DOHH2 (cell line): ENCODE results near the gene RGS3.

Experiments
- H3F3A ChIP-seq: fragments of 200-600 bp; sonication (generic), shearing (Covaris generic); 2 replicates; pipeline ENCODE4 v1.6.0; 2016; ENCODE audit warnings: antibody characterized with exemption, mild to moderate bottlenecking; ENCODE audit not compliant: control insufficient read depth, insufficient read depth
- H3K27ac ChIP-seq: fragments of 200-600 bp; sonication (generic); 2 replicates; pipeline ENCODE4 v1.5.1; 2014; ENCODE audit warnings: low read depth, mild to moderate bottlenecking, low read length, moderate library complexity
- H3K27me3 ChIP-seq: fragments of 200-600 bp; sonication (generic); 2 replicates; pipeline ENCODE4 v1.6.1; 2014; ENCODE audit warnings: mild to moderate bottlenecking, low read length, mixed read lengths; ENCODE audit not compliant: control insufficient read depth
- H3K36me3 ChIP-seq: fragments of 200-600 bp; sonication (generic); 2 replicates; pipeline ENCODE4 v1.6.1; 2014; ENCODE audit warnings: mild to moderate bottlenecking, low read length, moderate library complexity, mixed read lengths; ENCODE audit not compliant: control insufficient read depth
- H3K4me1 ChIP-seq: fragments of 200-600 bp; sonication (generic); 2 replicates; pipeline ENCODE4 v1.6.1; 2014; ENCODE audit warnings: mild to moderate bottlenecking, low read length, mixed read lengths; ENCODE audit not compliant: control insufficient read depth
- H3K4me2 ChIP-seq: fragments of 200-600 bp; sonication (generic); 2 replicates; pipeline ENCODE4 v1.6.0; 2014; ENCODE audit warnings: mild to moderate bottlenecking, low read length, moderate library complexity
- H3K4me3 ChIP-seq: fragments of 200-600 bp; sonication (generic); 2 replicates; pipeline ENCODE4 v1.5.1; 2014; ENCODE audit warnings: mild to moderate bottlenecking, low read length, mixed read lengths
- H3K79me2 ChIP-seq: fragments of 200-600 bp; sonication (generic); 2 replicates; pipeline ENCODE4 v1.6.1; 2014; ENCODE audit warnings: mild to moderate bottlenecking, low read length, mixed read lengths; ENCODE audit not compliant: control insufficient read depth
- H3K9me2 ChIP-seq: fragments of 200-600 bp; sonication (generic); replicated peaks from 2 replicates; pipeline ENCODE4 v1.6.1; 2014; ENCODE audit warnings: mild to moderate bottlenecking, low read length, mixed read lengths; ENCODE audit not compliant: control insufficient read depth
- H3K9me3 ChIP-seq: fragments of 200-600 bp; sonication (generic); 2 replicates; pipeline ENCODE4 v1.6.1; 2014; ENCODE audit warnings: antibody characterized with exemption, low read length, mixed read lengths; ENCODE audit not compliant: control insufficient read depth, insufficient read depth
- H4K20me1 ChIP-seq: fragments of 200-600 bp; sonication (generic); 2 replicates; pipeline ENCODE4 v1.6.0; 2014; ENCODE audit warnings: low read depth, mild to moderate bottlenecking, antibody characterized with exemption, low read length, moderate library complexity; ENCODE audit not compliant: control insufficient read depth, insufficient read depth
- EZH2phosphoT487 ChIP-seq: fragments of 200-600 bp; sonication (generic); IDR thresholded peaks from 2 replicates; pipeline ENCODE4 v1.6.1; 2017; ENCODE audit warnings: borderline replicate concordance, mild to moderate bottlenecking, antibody characterized with exemption, low read length, moderate library complexity, mixed read lengths
- TF ChIP-seq, protein P1 (sequence below): fragments of 200-600 bp; sonication (generic); IDR thresholded peaks from one replicate; pipeline ENCODE4 v1.5.1; 2014; ENCODE audit warnings: antibody characterized with exemption, mild to moderate bottlenecking, low read depth, low read length; ENCODE audit not compliant: poor library complexity, severe bottlenecking

Gene RGS3

DNA sequence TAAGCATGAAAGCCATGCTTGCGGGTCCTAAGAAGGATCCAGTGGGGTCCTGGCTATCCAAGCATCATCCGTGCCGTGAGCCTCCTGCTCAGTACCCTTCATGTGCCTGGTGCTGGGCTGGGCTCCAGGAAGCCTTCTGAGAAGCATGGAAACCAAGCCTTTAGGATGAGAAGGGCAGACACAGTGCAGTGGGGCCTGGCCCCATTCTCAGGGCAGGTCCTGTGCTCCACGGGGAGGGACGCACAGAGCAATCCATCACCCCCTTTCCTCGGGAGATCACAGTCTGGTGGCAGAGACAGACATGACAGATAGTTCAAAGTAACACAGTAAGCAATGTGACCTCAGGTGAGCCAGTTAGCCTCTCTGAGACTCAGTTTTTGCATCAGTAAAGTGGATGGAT, 76.9 kb downstream of the RGS3 start:
- Histone ChIP-seq H4K20me1 (no peaks in the 10 kb centered on the region), H3K79me2 (no peaks in the 10 kb centered on the region), H3K27ac (no peak overlapping the region), H3K4me2 (peak overlapping the region; percentile 29), H3K36me3 (no peaks in the 10 kb centered on the region), H3K9me3 (no peaks in the 10 kb centered on the region), H3K4me3 (0 out of 2 replicates have a peak overlapping the region, but pooled peaks have one; percentile 27), H3K9me2 (no peaks in the 10 kb centered on the region), H3K4me1 (peaks cover 8% of the 10 kb centered on the region), H3K27me3 (no peaks in the 10 kb centered on the region), H3F3A (no peaks in the 10 kb centered on the region)
- TF ChIP-seq, protein P1, sequence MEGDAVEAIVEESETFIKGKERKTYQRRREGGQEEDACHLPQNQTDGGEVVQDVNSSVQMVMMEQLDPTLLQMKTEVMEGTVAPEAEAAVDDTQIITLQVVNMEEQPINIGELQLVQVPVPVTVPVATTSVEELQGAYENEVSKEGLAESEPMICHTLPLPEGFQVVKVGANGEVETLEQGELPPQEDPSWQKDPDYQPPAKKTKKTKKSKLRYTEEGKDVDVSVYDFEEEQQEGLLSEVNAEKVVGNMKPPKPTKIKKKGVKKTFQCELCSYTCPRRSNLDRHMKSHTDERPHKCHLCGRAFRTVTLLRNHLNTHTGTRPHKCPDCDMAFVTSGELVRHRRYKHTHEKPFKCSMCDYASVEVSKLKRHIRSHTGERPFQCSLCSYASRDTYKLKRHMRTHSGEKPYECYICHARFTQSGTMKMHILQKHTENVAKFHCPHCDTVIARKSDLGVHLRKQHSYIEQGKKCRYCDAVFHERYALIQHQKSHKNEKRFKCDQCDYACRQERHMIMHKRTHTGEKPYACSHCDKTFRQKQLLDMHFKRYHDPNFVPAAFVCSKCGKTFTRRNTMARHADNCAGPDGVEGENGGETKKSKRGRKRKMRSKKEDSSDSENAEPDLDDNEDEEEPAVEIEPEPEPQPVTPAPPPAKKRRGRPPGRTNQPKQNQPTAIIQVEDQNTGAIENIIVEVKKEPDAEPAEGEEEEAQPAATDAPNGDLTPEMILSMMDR = no peak
- TF ChIP-seq EZH2phosphoT487 = no peak

- H3K4me3 ChIP-seq = peak overlapping the region; percentile 27; the same call in 1 of the 2 replicates
- H3F3A ChIP-seq = no peaks in the 10 kb centered on the region
- no peaks in the 10 kb centered on the region for H3K9me3 ChIP-seq
- no peaks in the 10 kb centered on the region for H3K79me2 ChIP-seq
- H3K4me1 ChIP-seq = peaks cover 8% of the 10 kb centered on the region
- H3K27ac ChIP-seq = no peak overlapping the region
- no peak for TF ChIP-seq EZH2phosphoT487
- TF ChIP-seq, protein P1 = no peak
- peak overlapping the region; percentile 29 for H3K4me2 ChIP-seq
- no peaks in the 10 kb centered on the region for H3K36me3 ChIP-seq
- no peaks in the 10 kb centered on the region for H4K20me1 ChIP-seq
- H3K9me2 ChIP-seq = no peaks in the 10 kb centered on the region
- no peaks in the 10 kb centered on the region for H3K27me3 ChIP-seq
Observed at GRCh38 chr9:113541019-113541900, 77.7 kb downstream of the RGS3 start.

DNA sequence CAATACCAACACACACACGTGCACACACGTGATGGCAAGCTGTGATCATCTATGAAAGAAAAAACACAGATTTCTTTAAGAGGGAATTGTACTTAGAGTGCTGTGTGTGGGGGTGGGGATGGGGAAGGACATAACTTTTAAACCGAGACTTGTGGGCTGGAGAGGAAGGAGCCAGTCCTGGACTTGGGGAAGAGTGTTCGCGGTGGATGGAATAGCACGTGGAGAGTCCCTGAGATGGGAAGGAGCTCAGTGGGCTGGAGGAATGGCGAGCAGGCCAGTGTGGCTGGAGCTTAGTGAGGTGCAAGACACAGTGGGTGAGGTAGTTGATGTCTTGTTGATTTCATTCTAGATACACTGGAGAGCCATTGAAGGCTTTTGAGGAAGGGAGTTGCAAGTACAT, 78.5 kb downstream of the RGS3 start:
- Histone ChIP-seq H3K4me1 (peaks cover 8% of the 10 kb centered on the region), H3K9me2 (no peaks in the 10 kb centered on the region), H3K36me3 (no peaks in the 10 kb centered on the region), H3K27me3 (no peaks in the 10 kb centered on the region), H3K9me3 (no peaks in the 10 kb centered on the region), H4K20me1 (no peaks in the 10 kb centered on the region), H3K27ac (no peak overlapping the region), H3K4me3 (no peak overlapping the region), H3F3A (no peaks in the 10 kb centered on the region), H3K79me2 (no peaks in the 10 kb centered on the region), H3K4me2 (no peak overlapping the region)
- no peak for TF ChIP-seq EZH2phosphoT487
- TF ChIP-seq, protein P1 = no peak
